ENCODE measurements around the gene KLHL25.

Gene KLHL25

DNA sequence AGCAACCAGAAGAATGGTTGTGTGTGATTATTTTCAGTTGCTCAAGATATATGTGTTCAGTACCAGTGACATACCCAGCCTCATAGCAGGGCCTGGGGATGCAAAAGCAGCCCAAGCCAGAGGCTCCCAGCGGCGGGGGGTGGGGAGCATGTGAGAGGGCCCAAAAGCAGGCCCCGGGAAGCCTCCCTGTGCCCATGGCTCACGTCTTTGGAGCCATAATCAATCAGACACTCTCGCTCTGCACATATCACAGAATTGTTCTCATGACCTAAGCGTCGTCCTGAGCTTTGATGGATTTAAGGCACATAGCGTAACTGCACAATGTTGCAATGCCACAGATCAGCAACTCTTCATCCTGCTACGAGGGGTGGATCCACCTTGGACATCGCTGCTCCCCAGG lies 20.8 kb downstream of the KLHL25 start:
- no peak for DNase-seq (ENCODE audit: low spot score)

GRCh38 chr15:85773249-85773648 lies 21.5 kb downstream of the KLHL25 start:
- DNase-seq (ENCODE audit: low spot score) = no peak

GRCh38 chr15:85772668-85773067 lies 22.1 kb downstream of the KLHL25 start:
- DNase-seq (ENCODE audit: low spot score) = no peak

DNA sequence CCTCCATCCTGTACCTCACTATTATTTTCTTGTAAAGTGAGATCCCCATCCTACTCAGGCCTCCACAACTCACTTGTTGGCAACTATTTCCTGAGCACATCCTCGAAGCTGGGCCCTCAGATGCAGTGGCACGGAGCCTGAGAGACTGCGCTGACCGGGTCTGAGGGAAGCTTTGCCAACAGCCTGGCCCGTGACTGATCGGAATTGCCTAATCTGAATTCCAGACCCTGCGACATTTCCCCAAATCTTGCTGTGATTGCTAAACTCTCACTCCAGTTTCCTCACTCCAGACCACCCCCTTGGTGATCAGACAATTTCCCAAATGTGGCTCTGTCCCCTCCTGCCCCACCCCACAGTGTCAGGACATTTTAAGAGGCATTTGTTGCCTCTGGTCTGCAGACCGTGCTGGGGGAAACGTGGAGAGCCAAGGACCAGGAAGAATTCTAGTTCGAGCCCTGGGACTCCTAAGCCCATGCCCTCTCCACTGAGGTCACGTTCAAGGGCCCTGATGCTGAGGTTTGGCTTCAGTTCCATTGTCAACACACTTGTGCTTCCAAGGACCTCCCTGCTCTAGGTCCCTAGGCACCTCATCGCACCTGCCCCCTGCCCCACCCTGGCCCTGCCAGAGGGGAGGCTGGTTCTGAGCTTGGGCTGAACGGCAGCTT lies 22.8 kb downstream of the KLHL25 start:
- no peak for DNase-seq (ENCODE audit: low spot score)

DNA sequence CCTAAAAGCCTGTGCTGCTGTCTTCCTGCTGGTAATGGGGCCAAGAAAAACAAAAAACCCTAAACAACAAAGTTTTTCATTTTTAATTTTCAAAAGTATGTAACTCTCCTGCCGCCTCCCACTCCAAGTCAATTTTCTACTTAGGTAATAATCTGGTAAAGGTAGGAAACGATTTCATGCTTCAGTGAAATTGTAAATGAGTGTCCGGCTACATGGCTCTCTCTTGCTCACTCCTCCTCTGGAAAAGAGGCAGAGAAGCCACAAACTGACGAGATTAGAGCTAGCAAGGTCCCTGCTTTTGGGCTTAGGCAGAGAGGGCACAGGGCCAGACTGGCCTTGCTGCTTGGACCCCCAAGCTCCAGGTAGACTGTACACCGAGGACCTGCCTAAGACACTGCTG lies 23.5 kb downstream of the KLHL25 start:
- no peak for DNase-seq (ENCODE audit: low spot score)

DNA sequence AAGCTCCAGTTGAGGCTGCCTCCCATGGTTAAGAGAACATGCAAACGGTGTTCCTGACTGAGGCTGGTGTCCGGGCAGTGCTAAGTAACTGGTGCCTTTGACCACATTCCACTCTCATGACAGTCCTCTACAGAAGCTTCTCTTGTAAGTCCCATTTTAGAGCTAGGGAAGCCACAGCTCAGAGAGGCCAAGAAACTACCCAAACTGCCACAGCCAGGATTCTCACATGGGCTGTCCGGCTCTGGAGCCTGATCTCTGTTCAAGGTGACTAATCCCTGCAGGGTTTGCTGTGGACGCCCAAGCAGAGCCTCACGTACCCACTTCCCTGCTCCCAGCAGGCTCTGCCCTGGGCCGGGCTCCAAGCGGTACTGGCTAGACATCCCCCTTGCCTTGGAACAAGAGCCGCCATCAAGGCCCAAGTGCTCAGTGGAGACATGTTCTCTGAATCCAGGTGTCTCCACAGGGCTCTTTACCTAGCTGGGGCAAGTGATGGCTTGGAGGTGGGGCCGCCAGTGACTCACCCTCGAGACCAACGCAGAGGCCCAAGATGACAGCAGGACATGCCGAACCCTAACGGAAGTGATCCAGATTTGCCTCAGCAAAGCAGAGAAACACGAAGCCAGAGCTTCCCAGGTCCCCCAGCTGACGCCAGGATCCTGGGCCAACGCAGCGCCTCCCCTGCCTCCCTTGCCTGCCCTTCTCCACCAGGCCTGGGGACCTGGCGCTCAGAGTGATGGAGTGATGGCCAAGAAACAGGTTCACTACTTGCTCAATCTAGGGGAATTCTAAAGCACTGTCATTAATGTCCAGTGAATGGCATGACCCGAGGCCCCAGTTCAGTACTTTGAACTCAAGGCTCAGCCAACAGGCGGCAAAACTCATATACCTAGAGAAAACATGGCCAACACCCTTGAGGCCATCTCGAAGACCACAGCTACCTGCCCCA lies 24.4 kb downstream of the KLHL25 start:
- no peak for DNase-seq (ENCODE audit: low spot score)

DNA sequence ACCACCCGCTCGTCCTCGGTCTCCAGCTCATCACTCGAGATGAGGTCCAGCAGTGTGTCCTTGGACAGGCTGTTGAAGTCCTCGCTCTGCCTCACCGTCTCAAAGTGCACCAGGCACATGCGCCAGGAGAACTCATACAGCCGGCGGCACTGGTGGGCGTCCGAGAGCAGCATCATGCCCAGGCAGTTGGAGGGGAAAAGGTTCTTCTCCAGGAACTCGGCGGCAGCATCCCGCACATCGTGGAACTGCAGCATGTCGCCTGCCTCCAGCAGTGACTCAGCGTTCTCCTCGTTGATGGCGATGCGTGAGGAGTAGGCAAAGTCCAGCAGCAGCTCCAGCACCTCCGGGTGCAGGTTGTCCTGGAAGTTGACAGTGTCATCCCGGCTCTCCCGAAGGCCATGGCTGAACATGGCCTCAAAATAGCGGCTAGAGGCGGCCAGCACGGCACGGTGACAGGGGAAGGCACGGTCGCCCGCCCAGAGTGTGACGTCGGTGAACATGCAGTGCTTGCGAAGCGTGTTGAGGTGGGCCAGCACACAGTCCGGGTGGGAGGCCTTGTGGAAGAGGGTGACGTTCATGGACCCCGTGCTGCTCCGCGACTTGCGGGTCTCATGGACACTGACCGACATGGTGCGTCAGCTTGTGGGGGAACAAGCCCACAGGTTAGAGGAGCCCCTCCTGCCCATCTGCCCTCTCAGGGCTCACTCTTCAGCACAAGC lies 25.4 kb downstream of the KLHL25 start:
- DNase-seq (ENCODE audit: low spot score) = no peak

- DNase-seq (ENCODE audit: low spot score) = no peak
Measured at GRCh38 chr15:85768595-85769168, 26.0 kb downstream of the KLHL25 start.

GRCh38 chr15:85767785-85768529 lies 26.8 kb downstream of the KLHL25 start:
- DNase-seq (ENCODE audit: low spot score) = no peak

DNA sequence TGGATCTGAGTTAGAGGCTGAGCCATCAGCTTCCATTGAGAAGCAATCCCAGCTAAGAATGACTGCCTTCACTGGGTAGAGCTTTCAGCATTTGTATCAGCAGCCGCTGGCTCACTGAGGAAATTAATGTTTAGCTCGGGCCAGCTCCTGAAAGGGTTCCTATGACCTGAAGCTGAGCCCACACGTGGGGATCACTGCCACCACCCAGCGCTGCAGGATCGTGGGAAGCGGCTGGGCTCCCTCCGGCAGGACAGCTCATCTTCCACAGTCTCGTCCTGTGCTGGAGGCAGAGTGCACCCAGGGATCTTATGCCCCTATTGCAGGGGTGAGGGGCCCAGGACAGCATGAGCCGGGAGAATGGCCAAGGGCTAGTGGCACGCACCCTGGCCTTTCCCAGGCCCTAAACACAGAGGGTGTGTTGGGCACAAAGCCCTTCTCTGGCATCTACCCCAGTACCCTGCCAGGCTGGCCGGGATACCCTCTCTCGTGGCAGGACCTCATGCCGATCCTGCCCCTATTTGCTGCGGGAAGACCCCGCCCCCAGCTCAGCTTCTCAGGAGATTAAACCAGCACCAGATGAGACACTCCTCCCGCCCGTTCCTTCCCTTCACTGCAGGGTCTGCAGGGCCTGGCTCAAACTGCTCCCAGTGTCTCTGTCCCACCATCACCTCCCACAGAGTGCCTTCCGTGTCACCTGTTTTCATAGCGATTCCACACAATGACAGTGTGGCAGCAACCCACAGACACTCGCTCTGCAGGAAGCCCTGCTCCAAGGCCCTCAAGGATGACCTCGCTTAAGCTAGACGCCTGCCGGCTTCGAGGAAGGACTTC lies 28.5 kb downstream of the KLHL25 start:
- DNase-seq (ENCODE audit: low spot score) = no peak

GRCh38 chr15:85764649-85765277 lies 30.0 kb downstream of the KLHL25 start:
- no peak for DNase-seq (ENCODE audit: low spot score)

DNA sequence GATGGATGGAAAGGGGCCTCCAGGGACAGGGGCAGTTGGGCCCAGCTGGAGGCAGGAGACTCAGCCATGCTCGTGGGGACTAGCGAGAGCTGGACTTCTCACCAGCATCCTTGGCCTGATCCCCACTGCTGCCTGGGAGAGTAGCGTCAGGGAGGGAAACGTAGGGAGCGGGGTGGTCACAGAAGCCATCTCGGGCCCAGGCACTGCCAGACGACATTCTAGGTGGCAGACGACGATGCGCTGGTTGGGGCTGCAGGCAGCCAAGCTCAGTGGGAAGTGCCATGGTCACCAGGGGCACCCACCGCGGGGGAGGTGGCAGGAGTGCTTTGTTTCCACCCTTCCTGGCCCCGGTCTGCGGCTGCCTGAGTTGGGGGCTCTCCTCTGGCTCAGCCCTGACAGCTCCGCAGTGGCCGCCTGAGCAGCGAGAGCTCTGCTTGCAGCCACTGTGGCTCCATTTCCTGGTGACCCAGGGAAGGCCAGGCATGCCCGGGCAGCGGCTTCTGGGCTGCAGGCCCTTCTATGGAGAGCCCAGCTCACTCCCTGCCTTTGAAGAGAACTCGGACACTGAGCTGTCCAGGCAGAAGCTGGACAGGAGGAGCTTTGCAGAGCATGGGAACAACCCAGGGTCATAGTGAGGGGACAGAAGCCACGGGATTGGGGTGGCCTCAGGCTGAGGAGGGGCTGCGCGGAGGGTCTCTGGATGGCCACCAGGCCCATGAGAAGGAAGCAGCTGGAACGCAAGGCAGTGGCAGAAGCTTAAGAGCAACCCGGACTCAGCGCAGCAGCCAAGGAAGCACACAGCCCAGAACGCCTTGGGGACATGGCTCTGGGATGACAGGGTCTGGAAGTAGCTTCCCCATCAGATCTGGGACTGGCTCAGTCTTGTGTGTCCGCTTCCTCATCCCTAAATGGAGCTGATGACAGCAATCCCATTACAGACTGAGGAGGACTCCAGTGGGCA lies 30.8 kb downstream of the KLHL25 start:
- DNase-seq (ENCODE audit: low spot score) = no peak

DNA sequence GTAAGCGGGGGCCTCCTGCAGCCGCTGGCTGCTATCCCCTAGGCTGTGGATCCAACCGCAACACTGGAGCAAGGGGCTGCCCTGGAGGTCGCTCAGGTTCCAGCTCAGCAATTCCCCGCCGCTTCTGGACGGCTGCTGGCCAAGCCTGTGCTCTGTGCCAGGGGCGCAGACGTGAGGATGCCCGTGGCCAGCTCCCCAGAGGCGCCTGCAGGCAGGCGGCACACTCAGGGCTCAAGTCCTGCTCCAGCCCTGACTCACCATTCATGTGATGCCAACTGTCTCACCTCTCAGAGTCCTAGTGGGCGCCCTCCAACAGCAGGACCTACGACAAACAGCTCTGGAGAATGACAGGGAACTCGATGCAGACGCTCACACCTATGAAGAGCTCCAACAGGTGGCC lies 31.6 kb downstream of the KLHL25 start:
- no peak for DNase-seq (ENCODE audit: low spot score)

DNA sequence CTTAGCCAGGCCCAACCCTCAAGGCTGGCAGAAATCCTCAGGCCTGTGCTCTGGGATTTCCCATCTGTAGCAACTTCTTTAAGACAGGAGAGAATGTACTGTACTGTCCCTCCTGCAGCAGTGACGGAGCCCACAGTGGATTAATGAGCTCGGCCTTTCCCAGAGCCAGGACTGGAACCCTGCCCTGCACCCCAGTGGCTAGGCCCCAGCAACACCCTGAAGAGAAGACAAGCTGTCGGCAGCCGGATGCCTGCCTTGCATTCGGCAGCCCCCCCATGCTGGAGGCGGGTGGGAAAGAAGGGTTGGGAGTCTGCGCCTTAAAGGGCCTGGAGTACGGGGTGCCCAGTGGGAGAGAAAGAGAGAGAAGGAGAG lies 32.0 kb downstream of the KLHL25 start:
- DNase-seq (ENCODE audit: low spot score) = no peak

DNA sequence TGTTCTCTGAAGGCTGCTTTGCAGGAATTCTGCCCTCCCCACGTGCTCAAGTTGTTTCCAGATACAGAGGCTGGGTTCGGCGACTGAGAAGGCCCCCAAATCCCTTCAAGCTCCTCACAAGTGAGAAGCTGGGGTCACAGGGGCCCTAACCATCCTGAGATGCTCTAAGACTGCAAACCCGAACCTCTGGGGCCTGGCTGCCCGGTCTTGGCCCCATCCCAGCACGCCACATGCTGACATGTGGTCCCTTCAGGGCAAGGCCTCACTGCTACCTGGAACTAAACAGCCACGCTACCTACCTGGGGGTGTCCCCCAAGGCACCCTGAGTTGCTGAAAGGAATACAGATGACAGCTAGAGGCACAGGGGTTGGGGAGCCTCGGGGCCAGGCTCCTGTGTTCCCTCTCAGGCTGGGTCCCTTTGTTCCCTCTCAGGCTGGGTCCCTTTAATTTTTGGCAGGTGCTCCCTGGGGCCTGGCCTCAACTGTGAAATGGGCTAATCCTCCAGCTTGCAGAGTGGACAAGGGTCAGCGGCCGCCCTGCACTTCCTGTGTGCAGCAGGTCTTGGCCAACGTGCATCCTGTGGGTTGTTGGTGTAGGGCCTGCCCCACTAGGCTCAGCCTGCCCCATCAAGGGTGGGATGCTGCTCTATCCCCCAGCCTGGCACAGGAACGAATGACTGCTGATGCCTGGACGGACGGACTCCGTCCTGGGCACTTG lies 32.5 kb downstream of the KLHL25 start:
- DNase-seq (ENCODE audit: low spot score) = no peak

DNA sequence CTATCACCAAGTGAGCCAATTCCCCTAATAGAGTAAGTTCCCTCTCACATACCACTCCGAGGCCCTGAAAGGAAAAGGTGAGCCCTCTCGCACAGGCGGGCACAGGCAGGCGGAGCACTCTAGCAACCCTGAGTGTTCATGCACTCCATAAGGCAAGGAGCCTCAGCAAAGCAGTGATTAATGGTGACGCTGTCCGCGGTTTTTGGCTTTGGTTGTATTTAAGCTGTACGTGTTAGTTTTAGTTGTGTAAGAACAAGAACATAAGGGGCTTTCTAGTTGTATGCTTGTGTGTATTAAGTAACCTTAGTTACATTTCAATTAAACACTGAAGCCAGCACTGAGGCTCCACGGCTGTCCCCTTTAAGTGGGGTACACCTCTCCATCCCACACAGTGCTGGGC lies 33.1 kb downstream of the KLHL25 start:
- DNase-seq (ENCODE audit: low spot score) = no peak

- no peak for DNase-seq (ENCODE audit: low spot score)
Measured at GRCh38 chr15:85760531-85761371, 34.0 kb downstream of the KLHL25 start.

DNA sequence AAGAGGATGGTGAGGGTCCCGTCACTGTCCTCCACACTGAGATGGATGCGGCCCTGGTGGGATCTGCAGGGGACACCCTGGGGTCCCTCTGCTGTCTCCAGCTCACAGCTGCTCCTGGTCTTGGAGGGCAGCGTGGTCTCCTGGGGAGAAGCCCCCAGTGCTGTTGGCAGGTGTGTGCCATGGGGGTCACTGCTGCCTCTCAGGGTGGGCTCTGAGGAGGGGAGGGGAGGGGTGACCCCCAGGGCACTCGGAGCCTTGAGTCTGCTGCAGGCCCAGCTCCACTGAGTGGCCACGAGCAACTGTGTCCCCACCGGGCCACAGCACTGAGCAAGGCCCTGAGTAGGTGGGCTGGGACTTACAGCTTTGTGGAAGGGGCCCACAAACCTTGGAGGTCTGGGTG lies 34.7 kb downstream of the KLHL25 start:
- DNase-seq (ENCODE audit: low spot score) = no peak

Measured in CD4-positive, alpha-beta T cell treated with Interleukin-6 at 100 ng/mL for 8 hours (primary cell).